Right hindlimb (tissue), 1 donor: ENCODE measurements around the gene PPP4R3C.
"Not testable (repeated sequence)": the region's sequence is repeated elsewhere in the genome, so short reads cannot be mapped to it uniquely, and the experiment has no call there.

Experiments
- DNase-seq: peaks from one replicate; pipeline ENCODE4 v3.0.0-alpha.2; 2018

Gene PPP4R3C

DNA sequence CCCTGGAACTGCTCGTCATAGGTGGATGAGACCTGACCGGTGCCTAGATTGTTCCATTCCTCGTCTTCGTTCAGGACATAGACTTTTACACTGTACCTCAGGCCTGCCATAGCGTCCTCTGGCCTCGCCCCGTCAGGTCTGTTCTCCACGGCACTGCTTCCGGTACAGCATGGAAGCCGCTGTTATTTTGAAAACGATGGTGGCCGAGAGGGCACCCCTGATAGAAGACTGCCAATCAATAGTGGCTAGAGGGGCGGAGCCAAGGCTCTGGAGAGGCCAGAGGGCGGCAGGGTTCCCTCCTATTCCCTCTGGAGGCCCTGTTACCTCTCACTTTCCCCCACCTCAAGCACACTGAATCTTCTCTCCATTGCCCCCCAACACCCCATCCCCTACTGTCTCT lies at the start of gene PPP4R3C:
PPP4R3C (minus strand) TSS at position 155 of the 400 bp plus-strand sequence; CDS start at position 110, 45 bp downstream.
- DNase-seq: no peak

DNA sequence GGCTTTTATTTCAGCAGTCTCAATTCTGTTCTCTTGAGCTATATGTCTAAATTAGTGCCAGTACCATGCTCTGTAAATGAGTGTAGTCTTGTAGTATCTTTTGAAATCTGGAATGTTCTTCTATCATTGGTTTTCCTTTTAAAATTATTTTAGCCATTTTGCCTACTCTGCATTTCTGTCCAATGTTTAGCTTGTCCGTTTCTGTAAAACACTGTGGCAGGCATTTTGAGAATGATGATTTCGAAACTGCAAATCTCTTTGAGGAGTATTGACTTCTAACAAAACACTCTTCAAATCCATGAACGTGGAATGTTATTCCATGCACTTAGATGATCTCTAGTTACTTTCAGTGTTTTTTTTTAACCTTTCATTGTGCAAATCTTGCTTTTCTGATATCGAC lies 28.3 kb upstream of the PPP4R3C start:
- no peak for DNase-seq

GRCh38 chrX:27466051-27466450 lies 2.9 kb upstream of the PPP4R3C start:
- no peak for DNase-seq

GRCh38 chrX:27465036-27465435 lies 1.9 kb upstream of the PPP4R3C start:
- DNase-seq: no peak

GRCh38 chrX:27459129-27459528 lies 4.0 kb downstream of the PPP4R3C start:
- DNase-seq: not testable (repeated sequence)

DNA sequence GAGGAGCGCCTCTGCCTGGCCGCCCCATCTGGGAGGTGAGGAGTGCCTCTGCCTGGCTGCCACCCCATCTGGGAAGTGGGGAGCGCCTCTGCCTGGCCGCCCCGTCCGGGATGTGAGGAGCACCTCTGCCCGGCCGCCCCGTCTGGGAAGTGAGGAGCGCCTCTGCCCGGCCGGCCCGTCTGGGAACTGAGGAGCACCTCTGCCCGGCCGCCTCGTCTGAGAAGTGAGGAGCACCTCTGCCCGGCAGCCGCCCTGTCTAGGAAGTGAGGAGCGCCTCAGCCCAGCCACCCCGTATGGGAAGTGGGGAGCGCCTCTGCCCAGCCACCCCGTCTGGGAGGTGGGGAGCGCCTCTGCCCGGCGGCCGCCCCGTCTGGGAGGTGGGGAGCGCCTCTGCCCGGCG lies 4.6 kb downstream of the PPP4R3C start:
- DNase-seq: not testable (repeated sequence)

DNA sequence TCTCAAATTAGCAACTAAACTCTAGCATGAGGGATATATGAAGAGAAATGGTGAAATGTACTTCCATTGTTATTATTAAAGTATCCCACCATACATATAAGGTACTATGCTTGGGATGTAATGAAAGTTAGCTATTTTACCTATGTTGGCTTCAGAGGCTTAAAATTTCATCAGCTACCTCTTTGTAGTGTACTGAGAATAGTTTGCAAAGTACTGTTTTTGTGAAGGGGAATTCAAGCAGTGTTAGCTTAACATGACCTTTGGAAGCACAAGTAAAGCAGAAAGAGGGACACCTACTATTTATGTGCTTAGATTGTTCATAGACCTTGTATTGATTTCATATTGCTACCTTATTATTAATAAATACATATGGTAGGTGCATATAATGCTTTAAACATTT lies 11.8 kb downstream of the PPP4R3C start:
- no peak for DNase-seq

DNA sequence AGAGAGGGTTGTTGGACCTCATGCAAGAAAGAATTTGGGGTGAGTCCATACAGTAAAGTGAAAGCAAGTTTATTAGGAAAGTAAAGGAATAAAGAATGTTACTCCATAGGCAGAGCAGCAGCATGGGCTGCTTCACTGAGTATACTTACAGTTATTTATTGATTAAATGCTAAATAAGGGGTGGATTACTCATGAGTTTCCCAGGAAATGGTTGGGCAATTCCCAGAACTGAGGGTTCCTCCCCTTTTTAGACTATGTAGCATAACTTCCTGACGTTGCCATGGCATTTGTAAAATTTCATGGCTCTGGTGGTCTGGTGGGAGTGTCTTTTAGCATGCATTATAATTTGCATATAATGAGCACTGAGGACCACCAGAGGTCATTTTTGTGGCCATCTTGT lies 16.7 kb downstream of the PPP4R3C start:
- DNase-seq: no peak

DNA sequence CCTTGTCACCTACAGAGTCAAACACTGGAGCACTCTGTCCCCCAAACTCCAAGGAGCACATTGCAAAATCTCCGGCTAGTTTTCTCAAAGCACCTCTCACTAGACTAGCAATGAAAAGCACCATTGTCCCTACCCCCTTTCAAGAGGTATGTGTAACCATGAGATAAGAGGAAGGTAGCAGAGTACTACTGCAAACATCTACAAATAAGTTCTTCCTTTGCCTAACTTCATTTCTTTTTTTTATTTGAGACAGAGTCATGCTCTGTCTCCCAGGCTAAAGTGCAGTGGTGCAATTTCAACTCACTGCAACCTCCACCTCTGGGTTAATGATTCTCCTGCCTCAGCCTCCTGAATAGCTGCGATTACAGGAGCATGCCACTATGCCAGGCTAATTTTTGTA lies 17.7 kb downstream of the PPP4R3C start:
- no peak for DNase-seq

- DNase-seq: no peak
Observed at GRCh38 chrX:27444093-27444908, 18.8 kb downstream of the PPP4R3C start.

DNA sequence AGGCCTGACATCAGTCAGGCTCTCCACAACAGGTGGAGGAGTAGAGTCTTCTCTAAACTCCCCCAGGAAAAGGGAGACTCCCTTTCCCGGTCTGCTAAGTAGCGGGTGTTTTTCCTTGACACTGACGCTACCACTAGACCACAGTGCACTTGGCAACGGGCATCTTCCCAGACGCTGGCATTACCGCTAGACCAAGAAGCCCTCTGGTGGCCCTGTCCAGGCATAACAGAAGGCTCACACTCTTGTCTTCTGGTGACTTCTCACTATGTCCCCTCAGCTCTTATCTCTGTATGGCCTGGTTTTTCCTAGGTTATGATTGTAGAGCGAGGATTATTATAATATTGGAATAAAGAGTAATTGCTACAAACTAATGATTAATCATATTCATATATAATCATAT lies 20.7 kb downstream of the PPP4R3C start:
- not testable (repeated sequence) for DNase-seq

- no peak for DNase-seq
Observed at GRCh38 chrX:27439771-27440170, 23.4 kb downstream of the PPP4R3C start.

GRCh38 chrX:27438937-27439336 lies 24.2 kb downstream of the PPP4R3C start:
- DNase-seq: no peak

- no peak for DNase-seq
Observed at GRCh38 chrX:27435031-27435430, 28.1 kb downstream of the PPP4R3C start.
